HT1080 (cell line): ENCODE measurements around the gene PRKG1. TPM values are rescaled to one million over a fixed set of nuclear protein-coding genes. Genes with fewer than 3 reads are reported as not detected.
"Not testable (repeated sequence)": the region's sequence is repeated elsewhere in the genome, so short reads cannot be mapped to it uniquely, and the experiment has no call there.

ENCODE experiments used
- DNase-seq: peaks from one replicate; pipeline ENCODE4 v3.0.0-alpha.2; 2015; ENCODE audit warnings: low read depth
- total RNA-seq: library from RNA; depleted of rRNA; stranded (reverse); fragments of >200 nt; shearing (Covaris generic); gene quantifications from 2 replicates; pipeline ENCODE4 v1.2.3, GENCODE V29; 2014

PRKG1 gene
- total RNA-seq, 1 experiment from 2014 or later, result 3.9 TPM

DNA sequence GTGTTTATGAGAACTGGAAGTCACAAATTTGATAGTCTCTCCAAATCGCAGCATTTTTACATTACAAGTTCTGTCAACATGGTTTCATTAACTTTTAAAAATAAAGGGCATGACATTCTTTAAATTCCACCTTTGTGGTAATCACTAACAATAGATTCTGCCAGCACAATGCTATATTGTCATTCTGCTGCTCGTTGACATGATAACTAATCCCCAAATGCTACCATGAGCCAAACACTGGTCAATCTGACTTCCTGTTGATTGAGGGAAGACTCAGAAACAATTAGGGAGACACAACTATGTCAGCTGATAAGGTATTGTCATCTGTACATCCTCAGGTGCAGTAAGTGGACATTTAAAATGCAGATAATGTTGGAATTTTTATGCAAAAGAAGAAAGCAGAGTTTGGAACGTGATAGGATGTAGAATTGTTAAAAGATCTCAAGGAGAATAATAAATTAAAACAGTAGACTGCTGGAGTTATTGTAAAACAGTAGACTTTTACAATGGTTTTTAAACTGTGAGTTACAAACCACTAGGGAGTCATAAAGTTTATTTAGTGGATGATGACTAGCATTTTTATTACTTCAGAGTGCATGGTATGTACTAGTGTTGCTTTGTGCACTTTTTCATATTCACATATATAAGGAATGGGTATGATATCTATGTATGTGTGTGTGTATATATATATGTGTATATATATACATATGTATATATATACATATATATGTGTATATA, 1113.4 kb downstream of the PRKG1 start:
- no peak for DNase-seq

DNA sequence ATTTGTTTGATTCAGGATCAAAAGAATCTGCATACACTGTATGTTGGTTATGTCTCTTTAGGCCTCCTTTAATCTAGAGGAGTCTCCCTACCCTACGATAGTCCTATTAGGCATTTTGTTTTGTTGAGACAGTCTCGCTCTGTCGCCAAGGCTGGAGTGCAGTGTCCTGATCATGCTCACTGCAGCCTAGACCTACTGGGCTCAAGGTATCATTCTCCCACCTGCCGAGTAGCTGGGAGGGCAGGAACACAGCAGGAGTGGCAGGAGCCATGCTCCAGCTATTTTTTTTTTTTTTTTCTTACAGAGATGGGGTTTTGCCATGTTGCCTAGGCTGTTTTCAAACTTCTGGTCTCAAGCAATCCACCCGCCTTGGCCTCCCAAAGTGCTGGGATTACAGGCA, 1116.8 kb downstream of the PRKG1 start:
- no peak for DNase-seq

DNA sequence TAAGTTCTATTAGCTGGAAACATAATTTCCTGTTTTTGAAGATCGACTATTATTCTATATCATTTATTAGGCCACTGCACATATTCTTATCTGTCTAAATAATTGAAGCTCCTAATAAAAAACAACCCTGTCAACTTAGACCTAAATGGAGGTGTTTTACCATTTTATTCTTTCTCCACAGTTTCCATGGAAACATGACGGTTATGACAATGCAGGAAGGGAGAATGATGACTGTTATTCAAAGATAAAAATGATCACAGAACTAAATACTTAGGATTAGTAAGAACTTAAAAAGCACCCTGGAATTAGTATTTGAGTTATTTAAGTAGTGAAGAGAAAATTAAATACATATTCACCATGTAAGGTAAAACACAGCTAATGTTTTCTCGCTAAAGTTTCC, 1119.9 kb downstream of the PRKG1 start:
- DNase-seq, result no peak

DNA sequence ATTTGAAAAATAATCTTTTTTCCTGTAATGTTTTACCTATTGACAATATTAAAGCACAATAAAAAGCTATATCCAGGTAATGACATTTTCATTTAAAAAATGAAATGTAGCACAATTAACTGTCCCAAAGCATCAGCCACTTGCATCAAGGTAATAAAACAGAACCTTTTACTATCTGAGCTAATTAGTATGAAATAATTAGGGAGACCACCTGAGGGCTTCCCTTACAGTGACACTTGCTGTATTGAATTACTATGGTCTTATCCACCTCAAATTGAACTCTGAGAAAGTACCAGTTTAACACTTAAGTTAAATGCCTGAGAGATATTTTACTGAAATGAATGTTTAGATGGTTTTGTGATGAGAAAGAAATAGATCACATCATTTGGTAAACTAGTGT, 1120.4 kb downstream of the PRKG1 start:
- DNase-seq, result no peak

DNA sequence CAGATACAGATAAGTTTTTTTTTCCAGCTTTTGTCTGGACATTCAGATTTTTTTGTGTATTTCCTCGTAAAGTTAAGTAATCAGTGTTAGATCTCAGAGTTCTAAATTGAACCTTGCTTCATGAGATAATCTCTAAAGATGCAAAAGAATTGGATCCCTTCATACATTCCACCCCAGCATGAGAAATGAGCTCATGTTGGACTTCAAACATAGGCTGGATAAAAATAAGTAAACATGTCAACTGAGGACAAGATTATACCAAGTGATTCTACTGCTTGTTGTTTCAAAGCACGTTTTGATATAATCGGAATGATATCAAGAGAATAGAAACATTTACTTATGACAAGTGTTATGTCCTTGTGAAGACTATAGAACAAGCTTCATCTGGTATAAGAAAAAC, 1122.8 kb downstream of the PRKG1 start:
- no peak for DNase-seq

DNA sequence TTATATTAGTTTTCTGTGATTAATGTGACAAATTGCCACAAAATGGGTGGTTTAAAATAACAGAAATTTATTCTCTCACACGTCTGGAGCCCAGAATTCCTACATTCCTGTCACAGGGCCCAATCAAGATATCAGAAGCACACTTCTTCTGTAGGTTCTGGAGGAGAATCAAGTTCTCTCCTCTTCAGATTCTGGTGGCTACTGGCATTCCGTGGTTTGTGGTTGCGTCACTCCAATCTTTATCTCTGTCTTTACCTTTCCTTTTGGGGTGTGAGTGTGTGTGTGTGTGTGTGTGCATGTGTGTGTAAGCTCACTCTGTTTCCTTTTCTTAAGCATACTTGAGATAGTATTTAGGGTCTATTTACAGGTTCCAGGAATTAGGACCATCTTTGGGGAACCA, 1124.3 kb downstream of the PRKG1 start:
- no peak for DNase-seq

DNA sequence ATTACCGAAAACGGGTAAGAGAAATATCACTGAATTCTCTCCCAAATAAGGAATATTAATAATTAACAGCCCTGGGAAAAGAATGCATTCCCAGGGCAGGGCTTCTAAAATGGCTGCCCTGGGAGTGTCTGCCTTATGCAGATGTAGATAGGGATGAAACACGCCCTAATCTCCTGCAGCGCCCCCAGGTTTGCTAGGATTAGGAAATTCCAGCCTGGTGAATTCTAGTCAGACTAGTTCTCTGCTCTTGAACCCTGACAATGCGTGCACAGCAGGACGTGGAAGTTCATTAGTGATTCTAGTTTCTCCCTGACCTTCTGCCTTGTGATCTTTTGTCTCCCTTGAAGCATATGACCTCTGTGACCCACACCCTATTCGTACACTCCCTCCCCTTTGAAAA, 1130.6 kb downstream of the PRKG1 start:
- DNase-seq, result not testable (repeated sequence)

DNA sequence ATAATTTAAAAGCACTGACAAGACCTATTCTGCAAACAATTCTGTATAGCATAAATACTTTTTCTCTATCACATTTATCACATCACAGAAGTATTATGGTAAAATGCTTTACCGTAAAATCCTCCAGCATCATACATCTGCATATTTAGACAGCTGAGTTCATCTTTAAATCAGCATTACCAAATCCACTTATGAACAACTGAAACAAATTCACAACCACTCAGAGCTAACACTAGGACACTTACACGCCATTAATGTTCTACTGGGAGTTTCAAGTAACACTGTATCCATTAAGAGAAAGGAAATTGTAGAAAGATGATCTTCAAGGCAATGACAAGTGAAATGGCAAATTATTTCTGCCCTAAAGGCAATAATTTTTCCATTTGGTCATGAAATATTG, 1134.1 kb downstream of the PRKG1 start:
- DNase-seq, result no peak

DNA sequence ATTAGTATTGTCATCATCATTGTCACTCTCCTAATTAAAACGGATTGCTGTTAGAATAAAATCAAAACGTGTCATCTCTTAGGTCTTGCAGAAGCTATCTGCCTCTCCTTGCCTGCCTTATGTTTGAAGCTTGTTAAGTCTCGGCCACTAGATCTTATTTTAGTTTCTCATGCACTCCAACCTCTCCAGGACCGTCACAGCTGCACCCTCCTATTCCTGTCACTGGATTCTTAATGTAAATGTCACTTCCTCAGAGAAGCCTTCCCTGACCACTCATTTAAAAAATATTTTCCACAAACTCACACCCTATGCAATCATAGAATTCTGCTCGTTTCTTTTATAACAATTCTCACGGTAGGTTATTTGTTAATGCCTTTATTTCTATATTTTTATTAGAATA, 1135.9 kb downstream of the PRKG1 start:
- peak; percentile 46 for DNase-seq

DNA sequence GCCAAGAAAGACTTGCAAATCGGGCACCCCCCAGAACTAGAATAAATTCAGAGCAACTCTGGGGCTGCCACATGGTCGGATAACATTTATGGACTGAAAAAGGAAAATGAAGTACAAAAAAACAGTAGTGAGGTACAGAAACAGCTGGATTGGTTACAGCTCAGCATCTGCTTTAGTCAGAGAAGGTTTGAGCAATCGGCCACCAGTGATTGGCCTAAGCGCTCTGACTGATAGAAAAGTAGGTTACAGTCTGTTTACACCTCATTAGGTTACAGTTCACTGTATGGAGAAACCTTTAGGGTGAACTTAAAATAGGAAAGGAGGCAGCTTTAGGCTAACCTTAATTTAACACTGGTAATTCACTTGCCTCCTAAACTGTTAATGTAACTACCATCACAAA, 1137.8 kb downstream of the PRKG1 start:
- DNase-seq, result no peak

DNA sequence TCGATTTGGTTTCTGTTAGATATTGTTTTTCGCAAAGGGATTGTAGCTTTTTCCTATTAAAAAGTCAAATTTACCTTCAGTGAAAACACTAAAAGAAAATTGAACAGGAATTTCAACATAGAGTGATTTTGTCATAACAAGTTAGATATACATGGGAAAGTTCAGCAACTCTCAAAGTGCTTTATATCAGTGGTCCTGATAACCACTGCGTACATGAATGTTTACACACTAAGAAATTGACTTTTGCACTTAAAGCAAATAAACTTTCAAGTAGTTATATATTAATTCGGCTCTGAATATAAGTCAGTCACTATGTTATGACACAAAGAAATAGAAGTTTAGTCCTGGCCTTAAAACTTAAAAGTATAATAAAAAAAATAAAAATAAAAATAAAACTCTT, 1138.5 kb downstream of the PRKG1 start:
- no peak for DNase-seq

DNA sequence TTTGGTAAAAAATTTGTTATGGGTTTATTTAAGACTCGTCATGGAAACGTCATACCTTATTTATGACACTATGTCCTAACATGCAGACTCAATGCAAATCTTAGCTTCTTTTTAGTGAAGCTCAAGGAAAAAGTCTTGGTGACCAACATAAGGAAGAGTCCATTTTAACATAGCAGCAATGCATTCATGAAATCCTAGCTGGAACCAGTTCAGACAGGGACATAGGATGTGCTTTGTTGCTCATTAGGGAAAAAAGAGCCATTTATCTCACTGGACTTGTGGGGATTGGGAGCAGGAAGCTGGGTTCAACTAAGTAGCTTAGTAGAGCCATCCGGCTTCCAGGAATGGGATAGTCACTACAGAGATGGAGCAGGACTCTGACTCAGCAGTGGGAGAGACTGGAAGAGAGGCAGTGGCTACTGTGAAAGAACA, 1139.0 kb downstream of the PRKG1 start:
- peak; percentile 79 for DNase-seq

DNA sequence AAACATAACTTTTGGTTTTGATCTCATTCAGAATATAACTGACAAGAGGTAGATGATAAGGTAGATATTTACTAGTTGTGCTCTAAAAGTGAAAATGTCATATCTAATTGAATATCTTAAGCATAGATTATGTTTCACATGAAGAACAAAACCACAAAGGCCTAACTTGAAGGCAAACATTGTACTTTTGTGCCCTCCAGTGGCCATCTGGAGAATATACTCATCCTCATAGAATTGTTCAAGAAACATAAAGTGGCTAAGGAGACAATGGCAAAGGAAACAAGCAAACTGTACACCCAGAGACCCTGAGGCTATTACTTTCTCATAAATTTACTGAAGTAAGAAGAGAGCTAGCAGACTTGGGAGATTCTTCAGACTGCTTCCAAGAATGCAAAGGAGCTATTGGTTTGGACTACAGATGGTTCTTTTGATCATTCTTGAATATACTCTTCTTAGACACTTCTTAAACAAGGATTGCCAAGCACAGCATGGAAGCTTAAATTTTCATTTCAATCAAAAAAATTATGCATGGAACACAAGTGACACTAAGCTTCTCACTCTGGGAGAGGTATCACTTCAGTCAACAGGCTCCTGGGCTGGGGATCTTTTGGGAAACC, 1141.6 kb downstream of the PRKG1 start:
- peak; percentile 68 for DNase-seq

DNA sequence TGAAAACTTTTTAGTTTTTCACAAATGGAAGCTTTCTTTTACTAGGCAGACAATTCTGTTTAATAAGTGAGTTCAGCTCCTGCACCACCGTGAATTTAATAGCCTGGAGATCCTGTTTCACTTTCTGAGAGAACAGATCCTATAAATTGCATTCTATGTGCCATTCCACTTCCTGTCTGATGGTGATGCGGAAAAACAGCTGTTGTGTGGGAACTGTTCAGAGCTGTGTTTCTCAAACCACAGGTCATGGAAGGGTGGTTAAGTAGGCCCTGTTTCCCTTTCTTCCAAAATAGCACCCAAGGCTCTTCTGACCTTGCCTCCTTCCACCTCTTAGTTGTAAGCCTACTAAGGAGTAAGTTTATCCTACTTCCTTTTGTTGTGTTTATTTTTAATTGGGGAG, 1142.6 kb downstream of the PRKG1 start:
- peak; percentile 89 for DNase-seq

DNA sequence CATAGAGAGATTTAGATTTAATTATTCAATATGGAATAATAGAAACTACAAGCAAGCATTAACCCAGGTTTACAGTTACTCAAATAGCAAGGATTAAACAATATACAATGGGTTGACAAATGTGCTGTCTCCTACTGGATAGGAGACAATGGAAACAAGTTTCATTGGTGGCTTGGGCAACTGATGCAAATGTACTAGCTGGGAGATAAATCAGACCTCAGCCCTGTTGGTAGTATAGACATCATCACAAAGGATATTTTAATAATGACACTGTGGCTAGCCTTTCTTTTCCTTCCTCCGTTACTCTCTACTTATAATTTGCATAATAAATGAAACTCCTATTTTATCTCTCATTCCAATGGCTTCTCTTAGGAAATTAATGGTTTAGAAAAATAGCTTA, 1143.2 kb downstream of the PRKG1 start:
- no peak for DNase-seq

DNA sequence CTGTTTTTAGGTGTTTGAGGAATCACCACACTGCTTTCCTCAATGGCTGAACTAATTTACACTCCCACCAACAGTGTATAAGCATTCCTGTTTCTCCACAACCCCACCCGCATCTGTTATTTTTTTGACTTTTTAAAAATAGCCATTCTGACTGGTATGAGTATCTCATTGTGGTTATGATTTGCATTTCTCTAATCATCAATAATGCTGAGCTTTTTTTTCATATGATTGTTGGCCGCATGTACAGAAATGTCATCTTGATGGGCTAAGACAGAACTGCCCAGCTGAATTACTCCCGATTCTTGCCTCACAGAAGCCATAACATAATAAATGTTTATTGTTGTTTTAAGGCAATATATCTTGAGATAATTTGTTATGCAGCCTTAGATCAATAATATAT, 1146.7 kb downstream of the PRKG1 start:
- DNase-seq, result no peak

DNA sequence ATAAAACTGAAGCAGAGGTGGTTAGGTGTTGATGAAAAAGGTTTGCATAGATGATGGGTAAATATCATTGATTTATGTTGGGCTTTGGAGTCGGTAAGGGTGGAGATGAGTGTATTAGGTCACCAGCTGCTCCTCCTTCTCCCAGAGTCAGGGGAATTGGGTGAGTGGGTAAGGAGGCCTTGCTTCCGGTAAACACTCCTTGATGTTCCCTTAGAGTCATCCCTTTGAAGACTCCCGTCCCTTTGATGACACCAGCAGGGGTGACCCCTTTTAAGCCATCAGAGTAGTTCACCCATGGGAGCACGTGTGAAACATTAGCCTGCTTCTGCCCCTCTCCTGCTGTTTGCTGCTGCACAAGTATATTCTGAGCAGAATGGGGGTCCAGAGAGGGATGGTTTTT, 1147.6 kb downstream of the PRKG1 start:
- DNase-seq, result no peak

DNA sequence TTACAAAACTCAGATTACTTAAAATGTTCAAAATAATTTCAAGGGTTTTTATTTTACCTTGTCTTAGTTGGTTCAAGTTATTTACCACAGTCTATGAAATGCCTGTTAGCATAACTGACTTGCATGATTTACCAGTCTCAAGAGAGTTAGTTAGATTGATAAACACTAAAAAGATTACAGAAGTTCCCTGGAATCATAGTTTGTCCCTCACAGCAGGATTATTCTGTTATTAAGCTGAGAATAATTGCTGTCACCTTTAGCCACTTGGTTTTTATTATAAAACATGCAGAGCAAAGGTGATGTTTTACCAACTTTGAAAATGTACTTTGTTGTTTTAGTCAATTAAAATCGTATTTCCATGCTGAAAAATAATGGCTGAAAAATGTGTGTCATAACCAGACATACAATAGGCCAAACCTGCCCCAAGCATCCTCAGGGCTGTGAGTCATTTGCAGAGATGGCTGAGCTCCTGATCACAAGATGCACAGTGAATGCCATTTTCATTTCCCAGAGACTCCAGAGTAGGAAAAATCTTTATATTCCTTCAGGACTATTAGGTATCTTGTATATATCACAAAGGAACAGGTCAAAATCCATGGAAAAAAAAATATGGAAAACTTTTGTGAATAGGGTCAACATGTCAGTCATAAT, 1152.0 kb downstream of the PRKG1 start:
- DNase-seq, result peak; percentile 54

DNA sequence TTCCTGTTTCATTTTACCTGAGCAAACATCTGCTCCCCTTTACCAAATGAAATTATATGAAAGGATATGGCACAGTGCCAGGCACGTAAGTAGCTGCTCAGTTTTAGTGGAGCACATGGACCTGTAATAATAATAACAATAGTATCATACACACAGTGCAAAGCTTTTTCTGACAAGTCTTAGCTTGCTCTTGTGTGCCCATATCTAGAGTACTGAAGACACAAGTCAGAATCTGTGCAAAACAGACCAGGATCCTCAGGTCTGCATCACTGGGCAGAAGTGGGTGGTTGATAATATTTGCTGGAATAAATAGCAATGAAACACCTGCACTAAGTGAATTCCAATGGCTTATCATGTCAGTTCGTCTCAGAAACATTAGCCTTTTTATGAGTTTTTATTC, 1154.3 kb downstream of the PRKG1 start:
- DNase-seq, result no peak

DNA sequence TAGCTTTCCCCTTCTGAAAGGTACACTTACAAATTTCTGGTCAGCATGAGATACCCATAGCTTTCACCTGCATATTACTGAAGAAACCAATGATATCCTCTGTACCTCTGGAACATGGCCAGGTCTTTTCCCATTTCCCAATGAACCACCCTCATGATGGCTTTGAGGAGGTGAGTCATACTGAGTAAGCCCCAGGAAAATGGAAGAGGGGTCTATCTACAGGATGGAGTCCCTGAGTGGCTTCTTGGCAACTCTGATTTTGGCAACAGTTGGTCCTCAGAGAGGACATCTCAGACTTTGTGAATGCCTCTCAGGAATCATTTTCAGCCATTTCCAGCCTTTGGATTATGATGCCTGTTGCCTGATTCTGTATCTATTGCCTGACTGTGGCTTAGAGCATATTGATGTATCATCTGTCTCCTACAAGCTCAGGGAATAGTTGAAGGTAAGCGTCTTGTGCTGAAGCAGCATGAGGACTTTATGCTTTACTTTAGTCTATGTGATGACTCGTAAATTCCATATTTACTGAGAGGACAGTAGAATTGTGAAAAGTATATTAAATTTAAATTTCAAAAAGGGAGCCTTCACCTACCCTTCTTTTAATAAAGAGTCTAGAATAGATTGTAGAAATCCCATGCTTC, 1155.1 kb downstream of the PRKG1 start:
- DNase-seq, result peak; percentile 83

DNA sequence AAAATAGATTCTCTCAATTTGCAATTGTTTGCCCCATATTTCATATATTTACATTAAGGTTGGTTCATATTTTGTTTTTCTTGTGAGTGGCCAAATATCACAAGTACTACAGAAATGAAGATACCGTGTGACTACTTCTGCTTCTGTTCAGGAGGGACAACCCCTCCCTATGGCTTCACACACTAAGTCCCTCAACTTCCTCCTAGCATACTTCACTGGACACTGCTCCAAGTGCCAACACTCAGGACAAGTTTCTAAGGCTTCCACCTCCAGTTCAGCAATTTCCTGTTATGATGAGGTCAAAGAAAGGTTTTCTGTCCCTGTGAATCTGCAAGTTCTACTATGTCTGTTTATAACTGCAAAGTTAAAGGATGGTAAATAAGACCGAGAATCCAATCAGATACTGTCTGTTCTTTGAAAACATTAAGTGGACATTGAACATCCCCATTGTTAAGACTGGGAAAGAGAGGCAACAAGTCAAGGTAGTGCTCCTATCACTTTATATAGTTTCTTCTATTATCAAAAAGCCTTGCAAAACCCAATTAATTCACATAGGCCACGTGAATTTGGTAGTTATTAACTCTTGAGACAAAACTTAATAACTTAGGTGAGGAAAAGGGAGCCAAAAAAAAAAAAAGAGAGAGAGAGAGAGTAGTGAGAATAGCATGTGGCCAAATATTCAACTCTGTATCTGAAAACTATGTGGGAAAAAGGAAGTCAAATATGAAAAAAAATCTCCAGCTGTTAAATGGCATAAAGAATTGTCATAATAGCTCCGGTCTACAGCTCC, 1158.5 kb downstream of the PRKG1 start:
- DNase-seq, result peak; percentile 18
